HCT116 (cell line): Measurements from ENCODE around the gene MYO7B. TPM values are rescaled to one million over a fixed set of nuclear protein-coding genes. Genes with fewer than 3 reads are reported as not detected.

Source experiments
- ATAC-seq: fragments of 200-7000 bp; cut with Tn5 transposase; 2 replicates; pipeline ENCODE4 v1.9.1; 2020; ENCODE audit warnings: mild to moderate bottlenecking, moderate library complexity
- BruUV-seq: library from RNA; stranded (reverse); fragments of 400-500 nt; replicated peaks from 2 replicates; lab custom pipeline; 2021; lab: Mats Ljungman, UMichigan
- CTCF ChIA-PET: fragments of 300-600 bp; sonication (Branson Sonifier 250); formaldehyde crosslinking; loops from one replicate; lab custom pipeline; 2021; ENCODE audit warnings: antibody characterized with exemption; lab: Charles Lee
- POLR2A ChIA-PET: fragments of 300-600, 350-600 bp; sonication (Branson Sonifier 250); formaldehyde crosslinking; loops from one replicate; lab custom pipeline; 2021; ENCODE audit warnings: antibody characterized with exemption; lab: Charles Lee
- RAD21 ChIA-PET, 2 experiments: fragments of 300-600 bp; sonication (Branson Sonifier 250); formaldehyde crosslinking; loops; one replicate each; lab custom pipeline; 2023; ENCODE audit warnings: low total read pairs in 2 of 2; ENCODE audit not compliant: uncharacterized antibody in 2 of 2, unreplicated experiment in 2 of 2, low non-redundant PET in 1 of 2; lab: Charles Lee
- DNase-seq: peaks from one replicate; pipeline ENCODE4 v3.0.0-alpha.2; 2010; ENCODE audit warnings: low read depth, low spot score
- H2AFZ ChIP-seq: fragments of 200-600 bp; shearing (Covaris generic), sonication (generic); 2 replicates; pipeline ENCODE4 v1.6.1; 2017; ENCODE audit warnings: low read depth, mixed run types, mixed read lengths, antibody characterized with exemption, low read length; ENCODE audit not compliant: poor library complexity, severe bottlenecking
- H3K27ac ChIP-seq: 2 replicates; pipeline ENCODE4 v1.5.1; 2012; ENCODE audit warnings: low read depth, low read length
- H3K27me3 ChIP-seq: fragments of 200-600 bp; sonication (generic); 2 replicates; pipeline ENCODE4 v1.6.1; 2016; ENCODE audit warnings: mixed run types, low read length, mixed read lengths; ENCODE audit not compliant: insufficient read depth
- H3K36me3 ChIP-seq, 2 experiments: fragments of 200-500 bp in 1 of 2; fragments of 200-600 bp in 1 of 2; sonication (Bioruptor generic) in 1 of 2; sonication (generic) in 1 of 2; 2 replicates each; pipeline versions ENCODE4 v1.5.1 to v1.6.1; 2014 to 2016; ENCODE audit warnings: low read length in 2 of 2, inconsistent platforms in 1 of 2, mixed read lengths in 1 of 2, mixed run types in 1 of 2; ENCODE audit not compliant: insufficient read depth in 2 of 2, control insufficient read depth in 1 of 2
- H3K4me1 ChIP-seq, 2 experiments: fragments of 200-600 bp in 1 of 2; sonication (generic) in 1 of 2; 2 replicates each; pipeline versions ENCODE4 v1.5.1 to v1.6.1; 2012 to 2017; ENCODE audit warnings: low read length in 2 of 2, inconsistent platforms in 1 of 2, mild to moderate bottlenecking in 1 of 2, mixed read lengths in 1 of 2, mixed run types in 1 of 2, moderate library complexity in 1 of 2; ENCODE audit not compliant: insufficient read depth in 2 of 2, control insufficient read depth in 1 of 2
- H3K4me2 ChIP-seq: fragments of 200-600 bp; sonication (generic); 2 replicates; pipeline ENCODE4 v1.6.1; 2017; ENCODE audit warnings: mixed run types, low read length, mixed read lengths
- H3K4me3 ChIP-seq, 2 experiments: fragments of 200-600 bp in 1 of 2; sonication (generic) in 1 of 2; replicated peaks in 1 of 2; 2 replicates each; pipeline ENCODE4 v1.5.1; 2011 to 2016; ENCODE audit warnings: low read length in 2 of 2, control low read depth in 1 of 2, low read depth in 1 of 2, mild to moderate bottlenecking in 1 of 2, mixed read lengths in 1 of 2, mixed run types in 1 of 2
- H3K79me2 ChIP-seq: fragments of 200-600 bp; sonication (generic); 2 replicates; pipeline ENCODE4 v1.6.1; 2017; ENCODE audit warnings: mild to moderate bottlenecking, mixed run types, low read length, moderate library complexity, mixed read lengths; ENCODE audit not compliant: insufficient read depth
- H3K9ac ChIP-seq: fragments of 200-600 bp; sonication (generic); 2 replicates; pipeline ENCODE4 v1.6.1; 2016; ENCODE audit warnings: low read length, mixed read lengths
- H3K9me2 ChIP-seq: fragments of 200-600 bp; sonication (generic), shearing (Covaris generic); 2 replicates; pipeline ENCODE4 v1.6.1; 2017; ENCODE audit warnings: mixed run types, mild to moderate bottlenecking, moderate library complexity; ENCODE audit not compliant: insufficient read depth
- H3K9me3 ChIP-seq, 2 experiments: fragments of 200-500 bp in 1 of 2; fragments of 200-600 bp in 1 of 2; sonication (Bioruptor generic) in 1 of 2; sonication (generic) in 1 of 2; 2 replicates each; pipeline ENCODE4 v1.6.1; 2014 to 2017; ENCODE audit warnings: low read length in 2 of 2, mixed read lengths in 2 of 2, inconsistent platforms in 1 of 2, low read depth in 1 of 2, mild to moderate bottlenecking in 1 of 2, mixed run types in 1 of 2, moderate library complexity in 1 of 2; ENCODE audit not compliant: control insufficient read depth in 1 of 2, insufficient read depth in 1 of 2
- H4K20me1 ChIP-seq: fragments of 200-600 bp; sonication (generic), shearing (Covaris generic); 2 replicates; pipeline ENCODE4 v1.6.1; 2017; ENCODE audit warnings: mixed run types, mild to moderate bottlenecking, moderate library complexity; ENCODE audit not compliant: insufficient read depth
- ATF3 ChIP-seq: IDR thresholded peaks from 2 replicates; pipeline ENCODE4 v1.6.1; 2012
- CBX3 ChIP-seq: IDR thresholded peaks from 2 replicates; pipeline ENCODE4 v1.6.1; 2012; ENCODE audit warnings: low read depth
- CEBPB ChIP-seq: IDR thresholded peaks from 2 replicates; pipeline ENCODE4 v1.6.1; 2012; ENCODE audit warnings: low read depth
- CTCF ChIP-seq, 3 experiments: fragments of 200-600 bp in 1 of 3; sonication (generic) in 1 of 3; IDR thresholded peaks in 2 of 3; conservative IDR thresholded peaks in 1 of 3; 2 replicates each; pipeline ENCODE4 v1.5.1; 2012 to 2017; ENCODE audit warnings: low read depth in 2 of 3, low read length in 2 of 3, antibody characterized with exemption in 1 of 3, borderline replicate concordance in 1 of 3, control low read depth in 1 of 3, mild to moderate bottlenecking in 1 of 3, mixed read lengths in 1 of 3, mixed run types in 1 of 3, moderate library complexity in 1 of 3; ENCODE audit not compliant: insufficient read depth in 1 of 3
- EGR1 ChIP-seq: IDR thresholded peaks from 2 replicates; pipeline ENCODE4 v1.6.1; 2012; ENCODE audit warnings: low read depth
- POLR2A ChIP-seq: IDR thresholded peaks from 2 replicates; pipeline ENCODE4 v1.7.0; 2011; ENCODE audit warnings: borderline replicate concordance; ENCODE audit not compliant: insufficient read depth, insufficient read length; ENCODE audit errors: extremely low read depth
- POLR2AphosphoS5 ChIP-seq: IDR thresholded peaks from 2 replicates; pipeline ENCODE4 v1.6.1; 2011; ENCODE audit warnings: mild to moderate bottlenecking, low read depth, low read length, moderate library complexity
- RAD21 ChIP-seq: IDR thresholded peaks from 2 replicates; pipeline ENCODE4 v1.6.1; 2012; ENCODE audit warnings: low read depth, mild to moderate bottlenecking
- REST ChIP-seq: IDR thresholded peaks from 2 replicates; pipeline ENCODE4 v1.6.1; 2012; ENCODE audit warnings: low read depth
- YY1 ChIP-seq: IDR thresholded peaks from 2 replicates; pipeline ENCODE4 v1.6.1; 2011; ENCODE audit warnings: low read length, low read depth, moderate library complexity, mild to moderate bottlenecking; ENCODE audit not compliant: insufficient replicate concordance; ENCODE audit errors: extremely low read depth
- ZFX ChIP-seq: fragments of 450-650 bp; IDR thresholded peaks from 2 replicates; pipeline ENCODE4 v1.6.1; 2017
- intact Hi-C: fragments of 100-400 bp; cut with micrococcal nuclease; formaldehyde crosslinking; loops from 2 replicates; pipeline ENCODE4 v1.10.0; 2022
- total RNA-seq: library from RNA; stranded (reverse); gene quantifications from one replicate; pipeline ENCODE4 v1.2.1, GENCODE V29; 2021; ENCODE audit not compliant: unreplicated experiment

The MYO7B gene
- total RNA-seq, 1 experiment from 2014 or later = 0.07 TPM

- Histone ChIP-seq H3K27me3 (no peaks in the 10 kb centered on the region), H4K20me1 (no peaks in the 10 kb centered on the region), H3K4me2 (no peak overlapping the region), H3K4me1 (peaks cover 9 to 31% of the 10 kb centered on the region in 2 experiments), H3K9me3 (no peaks in the 10 kb centered on the region), H3K27ac (no peak overlapping the region), H3K36me3 (no peaks in the 10 kb centered on the region), H3K9ac (no peak overlapping the region), H2AFZ (no peak overlapping the region), H3K79me2 (no peaks in the 10 kb centered on the region), H3K9me2 (no peaks in the 10 kb centered on the region), H3K4me3 (no peak overlapping the region)
- CTCF ChIA-PET = interaction anchor here (0.6 to 5.8 kb wide), 7 partner anchors 13 to 452 kb away, joined by 3 to 97 read pairs (median 3); no protein-coding TSS in a partner anchor
- POLR2A ChIA-PET = interaction anchor here (0.8 kb wide), 1 partner anchor 58 kb away, joined by 6 read pairs; no protein-coding TSS in a partner anchor
- intact Hi-C loops = loop anchor here (1.0 to 10.0 kb wide), 3 partner anchors 58 to 452 kb away; no protein-coding TSS in a partner anchor
- RAD21 ChIA-PET = interaction anchor here (1.5 to 1.8 kb wide), 2 partner anchors 58 to 59 kb away, joined by 9 to 15 read pairs; no protein-coding TSS in a partner anchor
- peak; percentile 72 for DNase-seq
- BruUV-seq = no TSS peak
- TF ChIP-seq CBX3 = no peak
- TF ChIP-seq ATF3 = no peak
- no peak for TF ChIP-seq REST
- TF ChIP-seq RAD21 = peak; percentile 81
- TF ChIP-seq POLR2AphosphoS5 = 0 out of 2 replicates have a peak, but pooled peaks have one; percentile 24
- TF ChIP-seq YY1 = peak; percentile 31
- TF ChIP-seq EGR1 = no peak
- TF ChIP-seq CTCF (IDR thresholded peaks at IDR 0.05 in 2 of 3, conservative IDR thresholded peaks at IDR 0.05 in 1 of 3; ENCODE audit: borderline replicate concordance in 1 of 3, insufficient read depth in 1 of 3, low read depth in 2 of 3, low read length in 2 of 3) = peak; percentile 85 to 90 (median 87)
- TF ChIP-seq POLR2A = no peak
- no peak for TF ChIP-seq CEBPB
- TF ChIP-seq ZFX = peak; percentile 23; the same call in 1 of the 2 replicates
- peak; percentile 84 for ATAC-seq
Measured at GRCh38 chr2:127649684-127650040, 114.2 kb downstream of the MYO7B start.
